Stimulated activated CD4-positive, alpha-beta T cell treated with anti-CD3 and anti-CD28 coated beads, Interleukin-12 subunit alpha, Interleukin-12 subunit beta, amount 100 ng/mL, for 24 hours (primary cell): ENCODE measurements around the gene GLDN.

Experiments
- DNase-seq, 2 experiments: peaks; one replicate each; pipeline ENCODE4 v3.0.0-alpha.2; 2020; ENCODE audit warnings: low read depth in 2 of 2

The GLDN gene

DNA sequence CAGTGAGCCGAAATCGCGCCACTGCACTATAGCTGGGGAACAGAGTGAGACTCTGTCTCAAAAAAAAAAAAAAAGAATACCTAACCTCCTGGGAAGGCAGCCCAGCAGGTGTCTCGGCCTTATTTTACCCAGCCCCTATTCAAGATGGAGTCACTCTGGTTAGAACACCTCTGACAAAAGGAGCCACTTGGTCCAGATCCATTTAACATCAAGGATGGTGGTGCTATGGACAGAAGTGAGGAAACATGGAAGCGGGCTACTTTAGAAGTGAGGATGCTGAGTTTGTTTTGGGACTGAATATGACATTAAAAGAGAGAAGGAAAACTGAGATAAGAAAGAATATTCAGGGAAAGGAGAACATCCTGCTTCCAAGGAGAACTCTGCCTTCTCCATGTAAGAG is 14.7 kb downstream of the GLDN start:
- DNase-seq: no peak

DNA sequence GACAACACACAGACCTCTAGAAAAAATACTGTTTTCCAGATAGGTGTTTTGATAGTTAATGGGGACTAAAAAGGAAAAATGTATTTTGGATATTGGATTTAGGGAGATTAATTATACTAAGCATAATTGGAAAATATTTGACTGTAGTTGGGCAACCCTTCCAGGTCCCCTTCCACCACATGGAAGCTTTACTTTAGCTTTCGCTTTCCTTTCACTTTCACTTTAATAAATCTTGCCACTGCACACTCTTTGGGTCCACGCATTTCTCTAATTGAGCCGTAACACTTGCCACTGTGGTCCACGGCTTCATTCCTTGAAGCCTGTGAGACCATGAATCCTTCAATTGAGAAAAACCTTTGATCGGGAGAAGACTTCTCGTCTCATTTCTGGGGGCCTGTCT is 15.5 kb downstream of the GLDN start:
- no peak for DNase-seq

DNA sequence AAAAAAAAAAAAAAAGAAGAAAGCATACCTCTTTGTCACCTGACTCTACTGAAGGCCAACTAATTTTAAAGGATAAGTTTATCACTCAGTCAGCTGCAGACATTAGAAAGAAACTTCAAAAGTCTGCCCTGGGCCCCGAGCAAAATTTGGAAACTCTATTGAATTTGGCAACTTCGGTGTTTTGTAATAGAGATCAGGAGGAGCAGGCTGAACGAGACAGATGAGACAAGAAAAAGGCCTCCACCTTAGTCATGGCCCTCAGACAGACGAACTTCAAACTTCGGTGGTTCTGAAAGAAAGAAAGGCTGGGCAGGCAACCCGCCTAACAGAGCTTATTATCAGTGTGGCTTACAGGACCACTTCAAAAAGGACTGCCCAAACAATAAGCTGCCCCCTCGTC is 18.5 kb downstream of the GLDN start:
- no peak for DNase-seq

DNA sequence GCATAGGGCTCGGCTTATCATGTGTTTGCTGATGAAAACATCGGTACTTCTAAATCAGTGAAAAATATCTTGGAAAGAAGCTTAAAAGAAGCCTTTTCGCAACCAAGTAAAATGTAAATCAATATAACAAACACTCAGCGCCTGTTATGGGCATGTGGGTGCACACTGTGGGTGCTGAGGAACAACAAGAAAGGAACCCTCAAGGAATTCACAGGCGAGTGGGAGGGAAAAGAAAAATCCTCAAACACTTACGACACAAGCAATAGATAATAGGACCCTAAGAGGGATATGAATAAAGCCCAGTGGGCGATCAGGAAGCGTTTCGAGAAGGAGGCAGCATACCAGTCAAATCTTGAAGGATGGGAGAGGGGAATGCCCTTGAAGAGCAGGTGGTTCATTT is 21.9 kb downstream of the GLDN start:
- DNase-seq: no peak

DNA sequence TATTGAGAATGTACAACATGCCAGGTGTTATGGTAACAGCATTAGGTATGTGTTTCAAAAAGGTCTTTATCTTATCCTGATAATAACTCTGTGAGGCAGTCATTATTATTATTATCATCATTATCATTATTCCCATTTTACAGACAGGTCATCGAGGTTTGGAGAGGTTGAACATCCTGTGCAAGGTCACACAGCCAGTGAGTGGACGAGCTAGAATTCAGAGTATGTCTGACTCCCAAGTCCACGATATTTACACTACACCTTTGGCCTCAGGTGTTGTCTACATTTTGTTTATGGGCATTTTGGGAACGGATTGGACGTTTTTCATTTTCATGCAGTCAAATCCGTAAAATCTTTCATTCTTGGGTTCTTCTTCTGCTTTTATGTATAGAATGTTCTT is 24.0 kb downstream of the GLDN start:
- no peak for DNase-seq

DNA sequence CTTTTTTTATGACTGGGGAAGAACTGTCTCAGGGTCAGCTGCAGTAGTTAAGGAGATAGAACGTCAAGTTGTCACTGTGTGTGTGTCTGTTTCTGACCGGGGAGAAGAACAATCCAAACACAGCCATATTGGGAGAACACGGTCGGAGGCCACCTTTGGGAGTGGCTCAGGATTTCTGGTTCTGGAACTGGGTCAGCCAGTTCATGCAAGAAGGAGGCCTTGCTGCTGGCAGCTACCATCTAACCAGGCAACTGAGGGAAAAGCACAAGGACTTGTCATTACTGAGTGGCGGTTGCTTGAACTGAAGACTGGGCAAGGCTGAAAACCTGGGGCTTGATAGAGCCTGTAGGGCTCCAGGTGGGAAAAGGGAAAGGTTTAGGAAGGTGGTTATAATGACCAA is 24.6 kb downstream of the GLDN start:
- no peak for DNase-seq

DNA sequence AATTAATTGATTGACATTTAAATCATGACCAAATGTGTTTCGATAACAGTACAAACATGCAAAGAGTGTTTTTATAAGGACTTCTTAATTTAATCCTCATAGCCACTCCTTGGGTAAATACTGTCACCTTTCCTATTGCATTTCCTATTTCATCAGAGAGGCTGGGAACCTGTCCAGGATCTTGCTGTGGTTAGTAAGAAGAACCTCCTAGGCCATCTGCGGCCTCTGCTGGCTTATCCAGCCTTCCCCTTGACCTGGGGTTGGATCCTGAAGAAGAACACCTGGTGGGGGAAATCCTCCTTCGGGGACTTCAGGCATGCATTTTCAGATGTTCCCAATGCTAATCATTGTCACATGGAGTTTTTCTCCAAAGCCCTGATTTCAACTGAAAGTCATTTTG is 25.5 kb downstream of the GLDN start:
- DNase-seq: no peak

DNA sequence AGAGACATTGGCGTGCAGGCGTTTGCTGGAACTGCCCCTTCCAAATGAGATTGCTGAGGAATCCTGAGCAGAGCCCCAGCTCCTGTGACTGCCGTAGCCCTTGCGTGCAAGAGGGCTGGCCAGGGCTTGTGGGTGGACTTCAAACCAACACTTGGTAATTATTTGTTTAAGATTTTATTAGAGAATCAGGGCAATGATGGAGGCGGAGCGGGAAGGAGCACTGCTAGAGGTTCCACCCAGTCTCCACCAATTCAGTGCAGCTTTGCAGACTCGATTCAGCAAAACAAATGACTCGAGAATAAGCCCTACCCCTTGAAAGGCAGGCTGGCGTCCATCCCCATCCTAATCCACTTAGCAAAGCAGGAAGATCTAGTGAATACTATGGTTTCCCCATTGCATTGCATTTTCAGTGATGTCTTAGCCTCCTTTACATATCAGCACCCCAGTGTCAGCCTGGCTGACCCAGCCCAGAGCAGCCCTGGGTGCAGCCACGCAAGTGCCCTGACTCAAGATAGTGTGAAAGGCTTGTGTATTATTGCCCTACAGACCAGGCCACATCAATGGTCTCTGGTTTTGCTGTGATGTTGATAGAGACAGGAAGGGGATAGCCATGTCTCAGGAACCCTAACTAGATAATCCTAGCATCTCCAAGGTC is 26.0 kb downstream of the GLDN start:
- DNase-seq: no peak

DNA sequence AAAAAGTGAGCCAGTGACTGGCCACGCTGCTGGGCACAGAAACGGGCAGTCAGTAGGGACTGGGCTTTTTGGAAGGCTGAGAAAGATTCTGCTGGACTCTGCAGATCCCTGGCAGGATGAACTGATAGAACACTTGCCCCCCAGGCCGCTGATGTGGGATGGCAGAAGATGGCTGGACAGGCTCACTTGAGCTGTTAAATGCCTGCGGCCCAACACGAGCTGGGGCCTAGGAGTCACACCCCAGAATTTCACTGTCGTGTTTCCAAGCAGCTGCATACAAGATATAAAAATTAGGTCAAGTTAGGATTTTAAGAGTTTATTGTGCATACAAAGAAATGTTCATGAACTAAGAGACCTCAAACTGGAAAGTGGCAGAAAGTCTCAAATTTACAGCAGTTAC is 26.9 kb downstream of the GLDN start:
- no peak for DNase-seq

DNA sequence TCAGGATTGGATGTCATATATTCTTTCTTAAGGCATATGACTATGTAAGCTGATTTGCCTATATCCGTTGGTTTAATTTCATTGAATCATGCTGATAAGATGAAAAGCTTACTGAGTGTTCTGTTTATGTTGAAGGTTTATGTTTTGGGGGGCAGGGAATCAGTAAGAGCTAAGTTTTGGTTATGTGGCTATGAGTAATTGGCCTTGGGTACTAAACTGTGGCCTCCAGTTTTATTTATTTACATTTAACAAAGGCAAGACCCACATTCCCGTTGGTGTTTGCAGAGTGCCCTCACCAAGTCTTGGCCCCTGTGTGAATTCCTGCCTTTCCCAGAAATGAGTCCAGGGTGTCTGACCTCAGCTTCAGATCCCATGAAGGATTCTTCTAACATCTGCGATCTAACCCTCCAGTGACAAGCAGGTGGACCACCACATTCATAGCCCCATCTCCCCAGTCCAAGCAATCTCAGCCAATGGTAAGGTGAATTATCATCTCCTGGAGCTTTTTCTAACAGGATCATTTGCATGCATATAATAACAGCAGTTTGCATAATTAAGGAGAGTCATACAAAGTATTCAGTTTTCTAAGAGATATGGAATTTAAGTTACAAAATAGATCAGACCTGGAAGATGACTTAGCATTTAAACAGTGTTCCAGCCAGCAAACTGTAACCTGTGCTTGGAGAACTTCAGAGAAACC is 27.4 kb downstream of the GLDN start:
- DNase-seq: no peak

DNA sequence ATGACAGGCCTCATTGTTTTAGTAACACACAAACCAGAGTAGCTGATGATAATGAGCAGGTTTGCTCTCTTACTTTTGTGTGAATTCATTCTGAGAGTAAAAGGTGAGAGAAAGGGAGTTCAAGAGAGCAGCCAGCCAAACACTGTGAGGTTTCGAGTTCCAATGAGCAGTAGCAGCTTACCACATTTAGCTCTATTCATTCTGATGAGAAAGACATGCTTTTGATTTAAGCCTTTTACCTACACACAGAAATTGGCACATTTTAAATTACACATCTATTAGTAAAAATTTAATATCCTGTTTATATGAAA is 28.0 kb downstream of the GLDN start:
- DNase-seq: no peak

DNA sequence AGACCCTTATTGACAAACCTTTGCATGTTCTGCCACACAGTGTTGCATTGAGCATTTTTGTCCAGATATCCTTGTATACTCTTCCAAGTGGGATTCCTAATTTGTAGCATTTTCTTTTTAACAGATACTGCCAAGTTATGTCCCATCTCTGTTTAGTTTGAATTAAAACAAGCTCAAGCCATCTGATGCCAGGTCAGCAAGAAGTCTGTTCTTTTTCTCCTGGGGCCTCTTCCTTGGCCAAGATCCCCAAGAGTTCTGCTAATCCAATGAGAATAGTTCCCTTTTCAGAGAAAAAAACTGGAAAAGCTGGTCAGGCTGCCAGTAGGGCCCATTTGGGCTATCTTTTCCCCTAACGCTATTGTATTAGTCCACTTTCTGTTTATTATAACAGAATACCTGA is 29.8 kb downstream of the GLDN start:
- no peak for DNase-seq

DNA sequence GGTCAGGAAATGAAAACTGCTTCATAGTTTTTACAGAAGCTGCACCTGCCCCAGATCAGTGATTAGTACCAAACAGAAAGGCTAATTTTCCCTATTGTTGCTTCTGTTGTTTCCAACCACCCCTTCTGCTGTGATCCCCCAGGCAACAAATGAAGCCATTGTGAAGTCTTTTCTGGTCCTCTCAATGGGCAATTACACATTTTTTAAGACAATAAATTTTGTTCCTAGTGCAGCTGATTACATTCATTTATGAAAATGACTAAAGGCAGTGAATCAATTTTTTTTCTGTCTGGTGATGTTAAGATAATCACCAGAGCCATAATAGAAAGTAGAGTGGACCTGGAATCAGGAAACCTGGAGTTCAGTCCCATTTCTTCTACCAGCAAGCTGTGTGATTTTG is 32.7 kb downstream of the GLDN start:
- DNase-seq: no peak

DNA sequence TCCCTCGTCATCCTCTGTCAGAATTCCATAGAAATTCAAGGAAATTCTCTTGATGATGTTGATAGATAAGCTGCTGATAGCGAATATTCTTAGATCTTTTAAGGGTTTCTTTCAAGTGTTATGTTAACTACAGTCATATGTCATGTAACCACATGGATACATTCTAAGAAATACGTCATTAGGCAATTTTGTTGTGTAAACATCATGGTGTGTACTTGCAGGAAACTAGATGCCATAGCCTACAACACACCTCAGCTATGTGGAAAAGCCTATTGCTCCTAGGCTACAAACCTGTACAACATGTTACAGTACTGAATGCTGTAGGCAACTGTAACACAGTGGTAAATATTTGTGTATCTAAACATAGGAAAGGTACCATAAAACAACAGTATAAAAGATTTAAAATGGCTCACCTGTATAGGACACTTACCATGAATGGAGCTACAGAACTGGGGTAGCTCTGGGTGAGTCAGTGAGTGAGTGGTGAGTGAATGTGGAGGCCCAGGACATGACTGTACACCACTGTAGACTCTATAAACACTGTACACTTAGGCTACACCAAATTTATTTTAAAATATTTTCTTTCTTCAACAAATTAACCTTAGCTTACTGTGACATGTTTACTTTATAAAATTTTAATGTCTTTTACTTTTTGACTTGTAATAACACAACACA is 34.6 kb downstream of the GLDN start:
- DNase-seq: no peak

DNA sequence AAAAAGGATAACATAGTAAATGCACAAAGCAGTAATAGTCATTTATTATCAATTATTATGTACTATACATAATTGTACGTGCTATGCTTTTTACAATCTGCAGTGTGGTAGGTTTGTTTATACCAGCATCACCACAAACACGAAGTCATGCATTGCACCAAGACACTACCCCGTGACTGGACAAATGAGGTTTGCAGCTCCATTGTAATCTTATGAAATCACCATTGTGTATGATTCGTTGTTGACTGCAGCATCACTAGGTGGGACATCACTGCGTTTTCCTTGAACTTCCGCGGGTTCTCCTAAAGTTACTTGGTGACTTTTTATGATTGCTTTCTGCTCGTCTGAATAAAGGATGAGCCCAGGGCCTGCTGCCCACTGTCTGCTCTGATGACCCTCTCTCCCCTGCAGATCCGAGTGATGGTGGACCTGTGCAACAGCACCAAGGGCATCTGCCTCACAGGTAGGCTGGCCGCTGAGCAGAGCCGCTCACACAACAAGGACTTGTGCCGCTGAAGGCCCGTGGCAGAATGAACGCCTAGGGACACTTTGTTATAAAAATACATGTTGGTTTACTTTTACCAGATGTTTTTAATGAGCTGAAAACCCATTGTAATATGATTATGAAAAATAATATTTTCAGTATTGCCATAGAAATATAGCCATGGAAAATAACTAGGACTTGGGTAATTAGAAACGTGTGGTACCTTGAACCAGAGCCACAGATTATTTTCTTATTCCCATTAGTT is 35.8 kb downstream of the GLDN start:
- no peak for DNase-seq

DNA sequence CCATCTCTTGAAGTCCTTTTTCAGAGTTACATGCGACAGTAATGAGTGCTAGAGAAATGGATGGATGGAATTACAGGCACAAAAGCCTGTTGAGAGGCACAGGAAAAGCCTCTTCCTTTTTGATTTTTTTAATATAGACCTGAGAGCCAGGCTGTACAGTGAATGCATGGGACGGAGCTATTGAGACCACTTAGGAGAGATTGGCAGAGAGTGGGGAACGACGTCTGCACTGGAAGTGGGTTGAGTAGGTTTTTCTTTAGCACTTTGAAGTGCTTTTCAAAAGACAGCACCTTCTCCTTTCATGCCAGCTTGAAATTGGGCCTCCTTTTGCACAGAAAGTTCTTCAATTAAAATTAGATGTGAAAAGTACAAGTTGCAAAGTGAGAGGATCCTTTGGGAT is 37.0 kb downstream of the GLDN start:
- DNase-seq: no peak

DNA sequence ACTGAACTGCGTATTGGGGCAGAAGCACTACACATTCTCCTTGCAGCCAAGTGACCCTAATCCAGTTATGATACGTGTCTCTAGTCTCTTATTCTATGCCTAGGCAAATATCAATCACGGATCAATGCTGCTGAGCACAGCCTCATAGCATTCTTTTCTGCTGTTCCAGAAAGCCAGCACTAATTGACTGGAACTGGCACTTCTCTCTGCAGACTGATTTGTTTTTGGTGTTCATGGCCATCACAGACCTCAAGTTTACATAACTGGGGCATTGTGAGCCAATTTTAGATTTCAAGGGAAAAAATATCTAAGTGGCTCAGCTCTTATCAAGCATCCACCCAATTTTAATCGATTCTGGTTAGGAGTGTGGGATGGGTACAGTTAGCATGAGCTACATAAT is 37.9 kb downstream of the GLDN start:
- DNase-seq: no peak

DNA sequence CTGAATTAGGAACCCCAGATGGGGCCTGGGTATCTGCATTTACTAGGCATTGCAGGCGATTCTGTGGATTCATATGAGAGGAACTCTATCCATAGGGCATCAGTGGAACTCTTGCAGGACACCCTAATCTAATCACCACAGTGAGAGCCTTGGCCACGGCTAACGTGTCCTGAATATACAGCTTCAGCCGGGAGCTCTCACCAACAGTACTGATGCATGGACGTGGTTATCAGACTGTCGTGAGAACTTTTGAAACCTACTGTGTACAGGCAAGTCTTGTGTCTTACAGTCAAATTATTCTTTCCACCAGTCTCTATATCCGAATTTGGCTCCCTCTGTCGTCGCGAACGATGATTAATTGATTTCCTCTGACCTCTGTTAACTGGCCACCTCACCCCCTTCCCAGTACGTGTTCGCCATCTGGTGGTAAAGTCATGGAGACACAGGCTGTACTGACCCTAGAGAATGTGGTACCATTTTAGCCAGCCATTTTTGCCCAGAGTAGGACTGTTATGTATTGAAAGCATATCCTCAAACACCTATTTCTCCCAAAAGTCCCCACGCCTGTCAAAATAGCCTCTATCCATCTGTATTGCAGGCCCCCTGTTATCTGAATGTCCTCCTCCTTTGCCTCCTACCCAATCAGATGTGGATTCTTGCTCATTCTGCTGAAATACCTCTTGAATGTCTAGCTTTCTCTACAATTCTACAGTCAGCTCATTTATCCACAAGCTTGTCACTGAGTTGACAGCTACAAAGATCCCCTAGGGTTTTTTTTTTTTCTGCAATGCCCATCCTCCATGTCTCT is 39.7 kb downstream of the GLDN start:
- DNase-seq: peak in 1 of 2 experiments; percentile 8

DNA sequence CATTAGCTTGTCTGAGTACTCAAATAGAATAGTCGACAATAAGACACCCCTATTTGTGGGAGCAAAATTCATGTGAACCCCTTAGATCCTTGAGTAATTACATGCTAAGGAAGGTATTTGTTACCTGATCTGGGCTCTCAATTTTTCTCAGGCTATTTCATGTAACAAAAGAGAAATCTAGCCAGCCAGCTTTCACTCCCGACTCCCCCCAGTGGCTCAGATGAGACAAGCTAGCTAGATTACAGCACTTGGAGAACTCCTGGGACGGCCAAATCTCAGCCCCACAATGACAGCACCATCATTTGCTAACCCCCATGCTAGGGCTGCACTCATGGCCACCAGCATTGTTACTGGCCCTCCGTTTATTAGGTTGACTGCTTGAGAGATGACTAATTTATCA is 41.3 kb downstream of the GLDN start:
- DNase-seq: no peak

DNA sequence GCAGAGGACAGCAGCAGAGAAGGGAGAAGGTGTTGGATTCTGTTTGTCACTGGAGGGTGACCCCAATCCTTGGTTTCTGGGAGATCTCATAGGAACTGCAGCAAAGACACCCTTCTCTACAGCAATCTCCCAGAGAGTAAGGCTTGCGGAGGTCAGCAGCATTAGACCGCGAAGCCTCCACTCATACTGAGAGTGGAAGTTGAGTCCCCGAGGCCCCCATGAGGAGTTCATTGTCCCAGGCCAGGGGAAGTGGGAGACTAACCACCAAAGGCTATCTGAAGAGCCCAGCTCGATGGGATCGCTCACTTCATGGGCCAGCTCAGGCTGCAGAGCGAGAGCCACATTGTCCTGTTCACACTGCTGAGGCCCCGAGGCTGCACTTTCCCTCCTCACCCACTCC is 44.6 kb downstream of the GLDN start:
- no peak for DNase-seq

DNA sequence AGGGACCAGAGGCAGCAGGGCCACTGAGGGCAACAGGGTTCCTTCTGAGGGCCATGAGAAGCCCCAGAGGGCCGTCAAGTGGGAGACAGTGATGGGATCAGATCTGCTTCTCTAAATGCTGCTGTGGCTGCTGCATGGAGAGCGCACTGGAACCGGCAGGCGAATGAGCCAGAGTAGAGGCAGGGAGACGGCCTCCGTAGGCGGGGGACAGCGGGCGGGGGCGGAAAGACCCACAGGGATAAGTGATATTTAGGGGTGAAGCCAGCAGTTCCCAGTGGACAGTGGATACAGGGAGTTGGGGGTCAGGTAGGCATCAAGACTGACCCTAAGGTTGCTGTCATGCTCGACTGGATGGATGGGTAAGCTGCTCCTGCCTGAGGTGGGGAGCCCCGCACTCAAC is 45.0 kb downstream of the GLDN start:
- no peak for DNase-seq
